HL-60 (cell line): ENCODE measurements around the gene FBLN5.
"Not testable (repeated sequence)": the region's sequence is repeated elsewhere in the genome, so short reads cannot be mapped to it uniquely, and the experiment has no call there.

Experiments used
- DNase-seq, 2 experiments: peaks; one replicate each; pipeline ENCODE4 v3.0.0-alpha.2; 2010 to 2020; ENCODE audit warnings: low read depth in 1 of 2, low spot score in 1 of 2
- H3K27ac ChIP-seq: fragments of 250-450 bp; sonication (Bioruptor Pico); replicated peaks from 2 replicates; pipeline ENCODE4 v1.5.1; 2020; ENCODE audit warnings: mild to moderate bottlenecking, moderate library complexity
- H3K27me3 ChIP-seq: fragments of 250-450 bp; sonication (Bioruptor Pico); 2 replicates; pipeline ENCODE4 v1.5.1; 2021; ENCODE audit warnings: mild to moderate bottlenecking, moderate library complexity; ENCODE audit not compliant: insufficient read depth, poor library complexity, severe bottlenecking
- H3K4me3 ChIP-seq: replicated peaks from 2 replicates; pipeline ENCODE4 v1.5.1; 2011; ENCODE audit warnings: mild to moderate bottlenecking, control low read depth, low read length; ENCODE audit not compliant: insufficient read depth
- GABPA ChIP-seq: IDR thresholded peaks from 2 replicates; pipeline ENCODE4 v1.6.1; 2012; ENCODE audit warnings: low read depth
- POLR2AphosphoS5 ChIP-seq: IDR thresholded peaks from 2 replicates; pipeline ENCODE4 v1.6.1; 2012; ENCODE audit warnings: low read depth
- SPI1 ChIP-seq: IDR thresholded peaks from 2 replicates; pipeline ENCODE4 v1.6.1; 2012; ENCODE audit warnings: low read depth, mild to moderate bottlenecking, borderline replicate concordance
- TF ChIP-seq, protein P1 (sequence below): IDR thresholded peaks from one replicate; pipeline ENCODE4 v1.5.1; 2011; ENCODE audit warnings: low read length, control low read depth, inconsistent platforms; ENCODE audit not compliant: insufficient read depth
- TF ChIP-seq, protein P2 (sequence below): IDR thresholded peaks from 2 replicates; pipeline ENCODE4 v1.6.1; 2012; ENCODE audit warnings: low read depth; ENCODE audit not compliant: insufficient replicate concordance

FBLN5 gene

DNA sequence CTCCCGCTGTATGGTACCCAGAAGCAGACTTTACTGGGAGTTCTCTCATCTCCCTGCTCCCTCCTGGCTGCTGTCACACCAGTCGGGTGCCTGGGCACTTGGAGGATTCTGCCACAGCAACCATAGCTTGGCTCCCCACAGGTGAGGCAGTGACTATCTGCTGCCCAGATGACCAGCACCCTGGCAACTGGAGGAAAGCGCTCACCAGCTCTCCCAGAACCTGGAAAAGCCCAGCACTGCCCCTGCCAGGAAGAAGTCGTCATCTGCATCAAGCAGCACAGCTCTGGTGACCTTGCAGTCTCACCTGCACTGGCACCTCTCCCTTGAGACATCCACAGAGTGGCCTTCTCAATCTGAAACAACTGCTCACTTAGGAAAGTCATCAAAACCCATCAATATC, 48.3 kb downstream of the FBLN5 start:
- H3K27ac ChIP-seq = no peak overlapping the region
- no peak overlapping the region for H3K4me3 ChIP-seq
- TF ChIP-seq SPI1 (no peak), GABPA (no peak), POLR2AphosphoS5 (no peak)
- TF ChIP-seq, protein P1, sequence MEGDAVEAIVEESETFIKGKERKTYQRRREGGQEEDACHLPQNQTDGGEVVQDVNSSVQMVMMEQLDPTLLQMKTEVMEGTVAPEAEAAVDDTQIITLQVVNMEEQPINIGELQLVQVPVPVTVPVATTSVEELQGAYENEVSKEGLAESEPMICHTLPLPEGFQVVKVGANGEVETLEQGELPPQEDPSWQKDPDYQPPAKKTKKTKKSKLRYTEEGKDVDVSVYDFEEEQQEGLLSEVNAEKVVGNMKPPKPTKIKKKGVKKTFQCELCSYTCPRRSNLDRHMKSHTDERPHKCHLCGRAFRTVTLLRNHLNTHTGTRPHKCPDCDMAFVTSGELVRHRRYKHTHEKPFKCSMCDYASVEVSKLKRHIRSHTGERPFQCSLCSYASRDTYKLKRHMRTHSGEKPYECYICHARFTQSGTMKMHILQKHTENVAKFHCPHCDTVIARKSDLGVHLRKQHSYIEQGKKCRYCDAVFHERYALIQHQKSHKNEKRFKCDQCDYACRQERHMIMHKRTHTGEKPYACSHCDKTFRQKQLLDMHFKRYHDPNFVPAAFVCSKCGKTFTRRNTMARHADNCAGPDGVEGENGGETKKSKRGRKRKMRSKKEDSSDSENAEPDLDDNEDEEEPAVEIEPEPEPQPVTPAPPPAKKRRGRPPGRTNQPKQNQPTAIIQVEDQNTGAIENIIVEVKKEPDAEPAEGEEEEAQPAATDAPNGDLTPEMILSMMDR = no peak
- TF ChIP-seq, protein P2, sequence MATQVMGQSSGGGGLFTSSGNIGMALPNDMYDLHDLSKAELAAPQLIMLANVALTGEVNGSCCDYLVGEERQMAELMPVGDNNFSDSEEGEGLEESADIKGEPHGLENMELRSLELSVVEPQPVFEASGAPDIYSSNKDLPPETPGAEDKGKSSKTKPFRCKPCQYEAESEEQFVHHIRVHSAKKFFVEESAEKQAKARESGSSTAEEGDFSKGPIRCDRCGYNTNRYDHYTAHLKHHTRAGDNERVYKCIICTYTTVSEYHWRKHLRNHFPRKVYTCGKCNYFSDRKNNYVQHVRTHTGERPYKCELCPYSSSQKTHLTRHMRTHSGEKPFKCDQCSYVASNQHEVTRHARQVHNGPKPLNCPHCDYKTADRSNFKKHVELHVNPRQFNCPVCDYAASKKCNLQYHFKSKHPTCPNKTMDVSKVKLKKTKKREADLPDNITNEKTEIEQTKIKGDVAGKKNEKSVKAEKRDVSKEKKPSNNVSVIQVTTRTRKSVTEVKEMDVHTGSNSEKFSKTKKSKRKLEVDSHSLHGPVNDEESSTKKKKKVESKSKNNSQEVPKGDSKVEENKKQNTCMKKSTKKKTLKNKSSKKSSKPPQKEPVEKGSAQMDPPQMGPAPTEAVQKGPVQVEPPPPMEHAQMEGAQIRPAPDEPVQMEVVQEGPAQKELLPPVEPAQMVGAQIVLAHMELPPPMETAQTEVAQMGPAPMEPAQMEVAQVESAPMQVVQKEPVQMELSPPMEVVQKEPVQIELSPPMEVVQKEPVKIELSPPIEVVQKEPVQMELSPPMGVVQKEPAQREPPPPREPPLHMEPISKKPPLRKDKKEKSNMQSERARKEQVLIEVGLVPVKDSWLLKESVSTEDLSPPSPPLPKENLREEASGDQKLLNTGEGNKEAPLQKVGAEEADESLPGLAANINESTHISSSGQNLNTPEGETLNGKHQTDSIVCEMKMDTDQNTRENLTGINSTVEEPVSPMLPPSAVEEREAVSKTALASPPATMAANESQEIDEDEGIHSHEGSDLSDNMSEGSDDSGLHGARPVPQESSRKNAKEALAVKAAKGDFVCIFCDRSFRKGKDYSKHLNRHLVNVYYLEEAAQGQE = no peak
- H3K27me3 ChIP-seq = peaks cover 2% of the 10 kb centered on the region
- DNase-seq = no peak

DNA sequence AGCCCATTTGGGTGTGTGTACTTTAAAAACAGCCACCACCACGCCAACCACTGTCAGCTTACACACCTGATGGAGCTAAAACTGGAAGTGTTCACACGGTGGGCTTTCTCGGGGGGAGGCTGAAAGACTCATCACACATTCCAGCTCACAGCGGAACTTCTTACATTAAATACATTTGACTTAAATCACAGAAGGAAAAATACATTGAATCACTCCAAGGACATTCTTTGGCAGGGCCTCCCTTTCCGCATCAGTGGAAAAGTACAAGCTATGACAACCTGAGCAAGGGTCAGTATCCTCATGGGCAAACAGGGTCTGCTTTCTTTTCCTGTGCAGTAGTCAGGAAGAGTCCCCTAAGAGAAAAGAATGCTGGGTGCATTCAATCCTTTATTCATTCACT, 49.1 kb downstream of the FBLN5 start:
- DNase-seq = no peak
- TF ChIP-seq POLR2AphosphoS5 = no peak
- TF ChIP-seq, protein P2 = no peak
- no peak for TF ChIP-seq GABPA
- TF ChIP-seq, protein P1 = no peak
- no peak for TF ChIP-seq SPI1
- Histone ChIP-seq H3K4me3 (no peak overlapping the region), H3K27me3 (no peaks in the 10 kb centered on the region), H3K27ac (no peak overlapping the region)

DNA sequence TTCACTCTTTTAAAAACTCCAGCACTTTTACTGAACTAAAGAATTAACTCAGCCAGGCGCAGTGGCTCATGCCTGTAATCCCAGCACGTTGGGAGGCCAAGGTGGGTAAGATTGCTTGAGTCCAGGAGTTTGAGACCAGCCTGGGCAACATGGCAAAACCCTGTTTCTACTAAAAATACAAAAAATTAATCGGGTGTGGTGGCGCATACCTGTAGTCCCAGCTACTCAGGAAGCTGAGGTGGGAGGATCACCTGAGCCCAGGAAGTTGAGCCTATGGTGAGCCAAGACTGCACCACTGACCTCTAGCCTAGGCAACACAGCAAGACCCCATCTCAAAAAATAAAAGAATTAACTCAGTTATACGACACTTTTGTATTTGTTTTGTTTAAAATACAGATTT, 49.8 kb downstream of the FBLN5 start:
- DNase-seq = not testable (repeated sequence)

DNA sequence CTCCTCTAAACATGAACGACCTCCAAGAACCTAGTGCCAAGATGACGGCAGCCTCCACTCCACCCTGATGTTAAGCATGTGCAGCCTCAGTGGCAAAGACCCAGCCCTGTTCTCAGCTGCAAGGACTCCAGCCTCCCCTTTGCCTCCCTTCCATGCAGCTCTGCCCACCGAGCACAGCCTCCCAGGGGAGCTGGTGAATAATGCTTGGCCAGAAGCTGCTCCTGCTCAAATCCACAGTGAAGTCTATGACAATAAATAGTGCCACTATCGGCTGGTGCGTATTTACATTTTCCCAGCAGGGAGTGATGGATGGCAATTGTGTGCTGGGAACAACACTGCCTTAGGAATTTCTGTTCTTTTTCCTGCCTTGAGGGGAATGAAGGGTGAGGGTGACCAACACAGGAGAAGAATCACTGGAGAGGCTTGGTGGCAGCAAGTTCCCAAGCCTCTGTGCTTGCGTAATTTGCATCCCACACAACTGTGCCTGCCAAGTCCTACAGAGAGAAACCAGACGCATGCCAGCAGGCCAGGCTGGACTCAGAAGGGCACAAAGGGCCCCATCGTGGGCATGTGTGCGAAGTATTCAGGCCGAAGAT, 50.3 kb downstream of the FBLN5 start:
- H3K4me3 ChIP-seq = no peak overlapping the region
- no peak for DNase-seq
- H3K27me3 ChIP-seq = no peaks in the 10 kb centered on the region
- H3K27ac ChIP-seq = no peak overlapping the region
- TF ChIP-seq GABPA (no peak), SPI1 (no peak), POLR2AphosphoS5 (no peak)
- TF ChIP-seq, protein P2 = no peak
- TF ChIP-seq, protein P1 = no peak

More for the DNA sequence above, 49.8 kb downstream of the FBLN5 start:
- not testable (repeated sequence) for H3K27me3 ChIP-seq, H3K27ac ChIP-seq, H3K4me3 ChIP-seq
